HT-29 (cell line): Measurements from ENCODE around the gene HMBS. TPM values are rescaled to one million over a fixed set of nuclear protein-coding genes. Genes with fewer than 3 reads are reported as not detected.
"Not testable (repeated sequence)": the region's sequence is repeated elsewhere in the genome, so short reads cannot be mapped to it uniquely, and the experiment has no call there.

ENCODE experiments used
- DNase-seq: peaks from one replicate; pipeline ENCODE4 v3.0.0-alpha.2; 2015; ENCODE audit warnings: low spot score
- total RNA-seq: library from RNA; depleted of rRNA; stranded (reverse); fragments of >200 nt; shearing (Covaris generic); gene quantifications from 2 replicates; pipeline ENCODE4 v1.2.3, GENCODE V29; 2014; rRNA removed

HMBS gene
- total RNA-seq, result 21.9 and 25.1 TPM in 2 replicates

DNA sequence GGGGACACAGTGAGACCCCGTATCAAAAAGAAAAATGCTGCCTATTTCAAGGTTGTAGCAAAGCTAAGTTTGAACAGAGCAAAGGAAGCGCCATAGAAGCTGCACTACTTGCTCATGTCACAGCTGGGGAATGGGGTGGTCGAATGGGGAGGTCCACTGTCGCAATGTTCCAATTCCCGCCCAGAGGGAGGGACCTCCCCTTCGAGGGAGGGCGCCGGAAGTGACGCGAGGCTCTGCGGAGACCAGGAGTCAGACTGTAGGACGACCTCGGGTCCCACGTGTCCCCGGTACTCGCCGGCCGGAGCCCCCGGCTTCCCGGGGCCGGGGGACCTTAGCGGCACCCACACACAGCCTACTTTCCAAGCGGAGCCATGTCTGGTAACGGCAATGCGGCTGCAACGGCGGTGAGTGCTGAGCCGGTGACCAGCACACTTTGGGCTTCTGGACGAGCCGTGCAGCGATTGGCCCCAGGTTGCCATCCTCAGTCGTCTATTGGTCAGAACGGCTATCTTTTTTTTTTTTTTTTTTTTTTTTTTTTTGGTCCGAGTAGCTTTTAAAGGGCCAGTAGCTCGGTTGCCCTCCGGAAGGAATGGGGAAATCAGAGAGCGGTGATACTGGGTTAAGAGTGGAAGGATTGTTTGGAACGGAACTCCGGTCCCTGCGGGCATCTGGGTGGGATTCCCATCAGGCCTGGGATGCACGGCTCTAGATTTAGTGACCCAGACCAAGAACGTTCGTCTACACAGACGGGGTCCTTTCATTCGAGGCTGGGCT, at the start of gene HMBS:
TSS of gene HMBS (plus strand) at position 219 of the 774 bp plus-strand sequence. CDS start at position 372, 153 bp downstream.
- peak; percentile 98 for DNase-seq

DNA sequence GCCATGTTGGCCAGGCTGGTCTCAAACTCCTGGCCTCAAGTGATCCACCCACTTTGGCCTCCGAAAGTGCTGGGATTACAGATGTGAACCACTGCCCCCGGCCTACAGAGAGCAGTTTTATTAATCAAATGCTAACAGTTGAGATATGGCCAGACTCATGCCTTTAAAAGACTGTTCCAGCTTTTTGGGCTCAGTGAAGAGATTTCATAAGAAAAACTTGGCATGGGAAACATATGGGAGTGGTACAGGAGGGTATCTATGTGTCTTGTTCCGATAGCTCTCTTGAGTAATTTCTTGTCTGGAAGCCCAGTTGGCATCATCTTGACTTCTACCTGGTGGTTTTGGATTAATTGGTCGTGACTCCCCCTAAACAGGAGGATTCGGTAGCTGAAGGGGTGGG, 45.8 kb upstream of the HMBS start:
- DNase-seq, result no peak

DNA sequence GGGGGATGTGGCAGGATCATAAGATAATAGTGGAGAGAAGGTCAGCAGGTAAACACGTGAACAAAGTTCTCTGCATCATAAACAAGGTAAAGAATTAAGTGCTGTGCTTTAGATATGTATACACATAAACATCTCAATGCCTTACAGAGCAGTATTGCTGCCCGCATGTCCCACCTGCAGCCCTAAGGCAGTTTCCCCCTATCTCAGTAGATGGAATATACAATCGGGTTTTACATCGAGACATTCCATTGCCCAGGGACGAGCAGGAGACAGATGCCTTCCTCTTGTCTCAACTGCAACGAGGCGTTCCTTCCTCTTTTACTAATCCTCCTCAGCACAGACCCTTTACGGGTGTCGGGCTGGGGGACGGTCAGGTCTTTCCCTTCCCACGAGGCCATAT, 45.2 kb upstream of the HMBS start:
- DNase-seq, result not testable (repeated sequence)

DNA sequence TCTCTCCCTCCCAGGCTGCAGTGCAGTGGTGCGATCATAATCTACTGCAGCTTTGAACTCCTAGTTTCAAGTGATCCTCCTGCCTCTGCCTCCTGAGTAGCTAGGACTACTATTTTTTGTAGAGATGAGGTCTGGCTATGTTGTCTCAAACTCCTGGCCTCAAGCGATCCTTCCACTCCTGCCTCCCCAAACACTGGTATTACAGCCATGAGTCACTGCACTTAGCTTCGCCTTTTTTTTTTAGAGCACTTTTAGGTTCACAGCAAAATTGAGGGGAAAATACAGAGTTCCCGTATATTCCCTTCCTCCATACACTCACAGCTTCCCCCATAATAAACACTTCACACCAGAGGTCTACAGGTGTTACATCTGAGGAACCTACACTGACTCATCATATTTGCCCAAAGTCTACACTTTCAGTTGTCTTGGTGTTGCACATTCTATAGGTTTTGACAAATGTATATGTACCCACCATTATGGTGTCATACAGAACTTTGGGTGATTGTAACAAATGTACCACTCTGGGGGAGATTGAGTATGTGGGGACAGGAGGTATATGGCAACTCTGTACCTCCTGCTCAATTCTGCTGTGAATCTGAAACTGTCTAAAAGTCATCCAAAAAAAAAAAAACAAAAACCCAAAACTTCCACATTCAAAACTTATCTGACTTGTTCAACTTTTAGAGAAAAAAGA, 42.7 kb upstream of the HMBS start:
- no peak for DNase-seq

DNA sequence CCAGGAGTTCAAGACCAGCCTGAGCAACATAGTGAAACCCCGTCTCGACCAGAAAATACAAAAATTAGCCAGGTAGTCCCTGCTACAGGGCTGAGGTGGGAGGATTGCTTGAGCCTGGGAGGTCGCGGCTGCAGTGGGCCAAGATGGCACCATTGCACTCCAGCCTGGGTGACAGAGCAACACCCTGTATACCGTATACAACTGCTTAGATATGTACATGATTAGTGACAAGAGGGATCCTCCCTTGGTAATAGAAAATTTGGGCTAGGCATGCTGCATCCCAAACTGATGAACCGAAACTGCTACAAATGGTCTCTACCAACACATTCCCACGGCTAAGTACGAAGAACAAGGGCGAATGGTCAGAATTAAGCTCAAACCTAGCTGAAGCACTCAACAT, 41.8 kb upstream of the HMBS start:
- DNase-seq, result no peak

DNA sequence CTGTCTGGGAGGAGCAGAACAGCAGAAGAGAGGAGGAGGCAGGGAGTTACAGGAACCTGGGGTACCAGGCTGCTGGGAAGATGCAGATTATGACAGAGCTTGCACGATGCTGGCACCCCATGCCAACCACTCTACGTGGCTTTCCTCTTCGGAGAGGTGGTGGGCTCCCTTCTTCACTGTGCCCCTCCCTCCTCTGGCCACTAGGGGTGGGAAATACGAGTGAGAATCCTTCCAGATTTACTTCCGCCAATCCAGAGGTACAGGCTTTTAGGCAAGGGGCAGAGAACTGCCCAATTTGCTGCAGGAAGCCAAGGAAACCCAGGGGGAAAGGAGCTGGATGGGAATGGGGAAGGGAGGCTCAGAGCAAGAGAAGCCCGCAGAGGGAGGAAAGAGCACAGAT, 40.0 kb upstream of the HMBS start:
- DNase-seq, result no peak

DNA sequence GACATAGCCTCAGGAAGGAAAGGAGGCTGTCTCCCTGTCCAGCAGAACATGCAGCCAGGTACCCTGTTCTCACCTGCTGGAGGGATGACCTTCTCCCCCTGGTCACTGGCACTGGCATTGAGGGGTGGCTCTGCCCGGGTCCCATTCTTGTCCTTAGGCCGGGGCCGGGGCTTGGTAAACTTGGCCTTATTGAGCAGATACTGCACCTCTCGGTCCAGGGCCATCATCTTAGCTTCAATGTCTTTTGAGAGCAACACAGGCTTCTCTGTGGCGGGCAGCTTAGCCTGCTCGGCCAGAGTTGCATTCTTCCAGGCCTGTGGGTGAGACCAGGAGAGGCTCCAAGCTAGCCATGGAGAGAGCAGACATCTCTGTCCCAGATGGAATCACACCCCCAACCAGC, 38.2 kb upstream of the HMBS start:
- no peak for DNase-seq

DNA sequence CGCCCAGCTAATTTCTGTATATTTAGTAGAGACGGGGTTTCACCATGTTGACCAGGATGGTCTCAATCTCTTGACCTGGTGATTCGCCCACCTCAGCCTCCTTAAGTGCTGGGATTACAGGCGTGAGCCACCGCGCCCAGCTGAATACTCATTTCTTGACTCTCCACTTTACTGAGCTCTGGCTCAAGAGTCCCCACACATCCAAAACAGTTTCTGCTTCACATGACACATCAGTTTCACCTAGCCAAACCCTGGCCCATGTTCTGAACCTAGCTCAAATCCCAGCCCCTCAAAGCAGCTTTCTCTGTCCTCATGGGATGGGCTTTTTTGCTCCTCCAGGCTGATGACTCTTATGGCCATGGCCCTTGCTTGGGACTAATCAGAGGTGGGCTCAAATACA, 37.5 kb upstream of the HMBS start:
- no peak for DNase-seq

DNA sequence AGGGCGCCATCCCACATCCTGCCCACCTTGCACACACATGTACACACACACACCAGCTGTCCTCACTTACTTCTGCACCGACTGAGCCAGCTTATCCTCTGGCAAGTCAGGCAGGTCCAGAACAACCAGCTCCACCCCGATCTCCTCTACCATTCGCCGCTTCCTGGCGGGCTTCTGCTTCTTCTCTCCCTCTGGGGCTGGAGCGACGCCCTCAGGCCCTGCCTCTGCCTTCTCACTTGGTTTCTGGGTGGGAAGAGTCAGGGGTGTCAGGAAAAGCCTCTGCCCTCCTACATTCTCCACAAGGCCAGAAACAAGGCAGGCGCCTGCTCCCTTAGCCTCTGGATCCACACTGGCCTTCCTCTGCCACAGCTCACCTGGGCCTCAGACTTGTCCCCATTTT, 36.0 kb upstream of the HMBS start:
- DNase-seq, result no peak

DNA sequence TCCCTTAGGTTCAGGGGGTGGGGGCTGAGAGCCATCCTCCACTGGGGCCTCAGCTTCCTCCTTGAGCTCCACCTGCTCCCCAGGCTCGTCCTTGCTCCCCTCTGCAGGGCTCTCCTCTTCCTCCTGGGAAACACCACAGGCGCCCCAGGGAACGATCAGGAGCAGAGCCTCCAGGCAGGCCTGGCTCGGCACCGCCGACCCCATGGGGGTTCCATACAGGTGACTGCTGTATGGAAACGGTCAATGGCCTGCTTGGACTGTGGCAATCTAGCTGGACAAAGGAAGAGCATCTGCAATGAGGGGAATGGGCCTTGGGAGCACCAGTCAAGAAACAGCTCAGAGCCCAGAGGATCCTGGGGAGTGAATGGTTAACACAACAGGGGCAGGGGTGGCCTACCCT, 35.6 kb upstream of the HMBS start:
- no peak for DNase-seq

DNA sequence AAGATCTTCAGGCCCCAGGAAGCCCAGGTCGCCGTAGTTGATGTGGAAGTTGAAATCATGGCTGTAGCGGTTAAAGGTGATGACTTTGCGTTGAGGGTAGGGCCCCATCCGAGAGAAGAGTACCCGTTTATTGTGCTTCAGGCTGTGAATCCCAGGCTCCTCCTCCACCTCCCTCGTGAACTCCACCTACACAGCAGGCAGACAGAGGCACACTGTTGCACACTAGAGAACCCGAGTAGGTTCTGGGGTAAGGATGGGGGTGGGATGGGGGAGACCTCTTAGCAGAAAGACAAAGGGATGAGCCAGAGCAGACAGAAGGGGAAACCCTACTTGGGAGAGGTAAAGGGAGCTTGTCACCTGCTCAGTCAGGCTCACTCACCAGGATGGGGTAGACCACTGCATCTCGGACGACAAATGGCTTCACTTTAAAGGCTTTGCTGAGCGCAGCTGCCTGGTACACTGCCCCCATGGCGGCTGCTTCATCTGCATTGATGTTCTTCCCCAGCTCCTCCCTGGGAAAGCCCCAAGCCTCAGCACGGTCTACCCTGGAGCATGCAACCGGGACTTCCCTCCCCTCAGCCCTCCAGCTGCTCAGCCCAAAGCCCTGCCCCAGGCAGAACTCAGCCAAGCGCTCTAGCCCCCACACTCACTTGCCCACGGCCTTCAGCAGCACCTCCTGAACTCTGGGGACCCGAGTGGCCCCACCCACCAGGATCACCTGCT, 33.1 kb upstream of the HMBS start:
- no peak for DNase-seq

DNA sequence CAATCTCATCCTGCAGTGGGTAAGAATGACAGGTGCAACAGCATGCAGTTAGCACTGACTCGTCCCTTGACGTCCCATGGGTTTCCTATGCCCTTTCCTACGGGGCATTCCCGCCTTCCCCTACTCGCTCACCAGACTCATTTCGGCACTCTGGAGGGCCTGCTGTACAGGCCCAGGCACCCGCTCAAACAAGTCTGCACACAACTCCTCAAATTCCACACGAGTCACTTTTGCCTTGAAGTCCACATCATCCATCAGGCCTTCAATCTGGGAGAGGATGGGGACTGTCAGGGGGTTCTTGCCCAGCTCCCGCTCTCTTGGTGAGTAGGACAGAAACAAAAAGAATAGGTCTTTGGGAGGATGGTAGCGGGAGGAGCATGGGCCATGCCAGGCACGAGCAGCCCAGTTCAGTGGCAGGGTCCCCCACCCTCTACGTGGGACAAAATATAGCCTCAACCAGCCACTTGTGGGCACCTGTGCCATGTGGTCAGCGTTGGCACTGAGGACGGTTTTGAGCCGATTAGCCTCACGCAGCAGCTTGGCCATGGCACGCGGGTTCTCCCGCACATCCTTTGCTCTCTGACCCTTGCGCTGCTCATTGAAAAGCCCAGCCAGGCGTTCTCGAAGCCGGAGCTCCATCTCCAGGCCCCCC, 32.4 kb upstream of the HMBS start:
- no peak for DNase-seq

DNA sequence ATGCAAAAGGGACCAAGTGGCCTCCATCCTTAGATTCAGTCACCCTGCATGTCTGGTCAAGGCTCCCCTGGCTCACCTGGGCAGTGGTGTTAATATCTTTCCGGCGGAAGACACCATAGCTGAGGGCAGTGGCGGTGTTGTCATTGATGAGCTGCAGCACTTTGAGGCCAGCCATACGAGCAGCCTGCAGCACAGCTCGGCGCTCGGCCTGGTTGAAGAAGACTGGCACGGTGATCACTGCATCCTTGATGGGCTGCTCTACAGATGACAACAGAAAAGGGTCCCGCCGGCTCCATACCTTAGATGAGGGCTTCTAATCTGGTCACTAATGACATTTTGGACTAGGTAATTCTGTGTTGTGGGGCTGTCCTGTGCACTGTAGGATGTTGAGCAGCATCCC, 30.3 kb upstream of the HMBS start:
- DNase-seq, result no peak

DNA sequence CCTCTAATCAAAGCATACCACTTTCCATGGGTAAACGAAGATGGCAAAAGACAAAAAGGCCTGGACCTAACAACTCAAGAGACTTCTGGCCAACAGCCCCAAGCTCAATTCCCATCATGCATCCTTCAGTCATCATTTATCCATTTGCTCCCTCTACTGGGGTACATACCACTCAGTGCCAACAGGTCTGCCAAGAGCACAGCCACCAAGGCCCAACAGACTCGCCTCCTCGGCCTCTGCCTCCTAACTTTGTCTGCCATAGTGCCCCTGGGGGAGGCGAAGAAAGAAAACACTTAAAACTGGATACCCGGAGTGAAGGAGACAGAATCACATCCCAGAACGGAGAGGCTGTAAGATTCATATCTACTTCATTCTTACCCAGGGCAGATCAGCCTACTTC, 28.8 kb upstream of the HMBS start:
- peak; percentile 55 for DNase-seq

DNA sequence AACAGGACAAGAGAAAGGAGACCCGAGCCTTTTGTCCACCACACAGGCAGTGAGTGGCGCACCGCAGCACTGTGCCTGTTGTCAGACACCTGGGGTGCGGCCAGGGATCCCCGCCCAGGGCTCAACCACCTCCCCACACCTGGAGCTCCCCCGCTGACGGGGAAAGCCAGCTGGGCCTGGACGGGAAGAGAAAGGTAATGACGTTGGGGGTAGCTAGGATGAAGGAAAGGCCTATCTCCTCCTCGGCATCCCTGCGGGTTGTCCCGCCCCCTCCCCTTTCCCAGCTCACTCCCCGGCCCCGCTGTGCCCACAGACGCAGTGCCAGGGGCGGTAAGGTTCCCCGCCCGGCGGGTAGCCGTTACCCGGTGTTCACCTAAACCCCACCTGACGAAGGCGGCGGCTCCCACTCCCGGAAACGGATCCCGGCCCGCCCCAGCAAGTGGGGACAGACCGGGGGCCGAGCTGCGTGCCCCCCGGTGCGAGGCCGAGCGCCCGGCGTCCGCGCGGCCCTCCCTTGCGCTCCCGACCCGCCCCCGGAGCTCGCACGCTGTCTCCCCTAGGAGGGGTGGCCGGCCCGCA, 28.2 kb upstream of the HMBS start:
- DNase-seq, result peak; percentile 64

DNA sequence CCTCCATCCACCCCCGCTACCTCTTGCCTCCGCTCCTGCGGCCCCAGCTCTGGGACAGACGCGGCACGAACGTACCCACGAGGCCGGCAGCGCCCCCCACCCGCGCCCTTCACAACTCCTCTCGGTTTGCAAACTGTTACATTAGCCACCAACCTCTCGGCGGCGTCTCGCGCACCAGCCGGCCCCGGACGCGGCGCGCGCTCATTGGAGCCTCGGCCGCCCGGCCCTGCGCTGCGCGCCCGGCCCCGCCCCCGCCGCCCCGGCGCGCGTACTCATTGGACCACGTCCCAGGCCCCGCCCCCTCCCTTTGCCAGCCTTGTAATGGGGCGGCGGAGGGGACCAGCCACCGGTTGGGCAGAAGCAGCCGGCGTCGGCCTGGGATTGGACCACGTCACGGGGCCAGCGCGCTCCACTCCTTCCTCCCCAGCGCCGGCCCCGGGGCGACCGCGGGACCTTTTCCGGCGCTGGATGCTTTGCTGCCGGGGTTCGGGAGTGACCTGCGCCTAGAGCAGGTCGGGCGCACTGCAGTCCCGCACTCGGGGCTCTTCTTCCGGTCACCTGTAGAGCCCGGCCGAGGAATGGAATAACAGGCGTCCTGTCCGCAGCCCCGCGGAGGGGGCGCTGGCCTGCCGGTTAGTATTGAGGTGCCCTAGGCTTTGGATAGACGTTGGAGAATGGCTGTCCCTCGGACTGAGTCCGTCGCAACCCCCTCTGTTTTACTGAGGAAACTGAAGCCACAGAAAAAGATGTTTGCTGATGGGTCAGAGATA, 27.5 kb upstream of the HMBS start, which contains the start of gene HYOU1:
TSS of gene HYOU1 (minus strand) at position 206 of the 770 bp plus-strand sequence. CDS start 1,045 bp downstream, outside the sequence.
- DNase-seq, result peak; percentile 99

DNA sequence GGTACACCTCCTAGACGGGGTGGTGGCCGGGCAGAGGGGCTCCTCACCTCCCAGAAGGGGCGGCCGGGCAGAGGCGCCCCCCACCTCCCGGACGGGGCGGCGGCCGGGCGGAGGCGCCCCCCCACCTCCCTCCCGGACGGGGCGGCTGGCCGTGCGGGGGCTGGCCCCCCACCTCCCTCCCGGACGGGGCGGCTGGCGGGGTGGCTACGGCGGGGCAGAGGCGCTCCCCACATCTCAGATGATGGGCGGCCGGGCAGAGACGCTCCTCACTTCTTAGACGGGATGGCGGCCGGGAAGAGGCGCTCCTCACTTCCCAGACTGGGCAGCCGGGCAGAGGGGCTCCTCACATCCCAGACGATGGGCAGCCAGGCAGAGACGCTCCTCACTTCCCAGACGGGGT, 25.6 kb upstream of the HMBS start:
- DNase-seq, result not testable (repeated sequence)

DNA sequence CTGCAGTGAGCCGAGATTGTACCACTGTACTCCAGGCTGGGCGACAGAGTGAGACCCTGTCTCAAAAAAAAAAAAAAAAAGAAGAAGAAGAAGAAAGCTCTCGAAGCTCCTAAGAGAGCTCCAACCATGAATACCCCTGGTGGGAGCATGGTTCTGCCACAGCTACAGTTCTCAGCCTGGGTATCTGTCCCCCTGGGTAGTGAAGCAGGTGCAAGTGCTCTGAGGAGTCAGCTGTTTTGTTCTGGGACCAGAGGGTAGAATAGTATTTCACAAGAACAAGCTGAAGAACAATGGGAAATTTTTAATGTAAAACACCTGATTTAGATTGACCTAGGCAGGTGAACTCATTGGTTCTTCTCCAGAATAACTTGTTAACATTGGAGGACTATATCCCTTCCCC, 23.4 kb upstream of the HMBS start:
- no peak for DNase-seq

DNA sequence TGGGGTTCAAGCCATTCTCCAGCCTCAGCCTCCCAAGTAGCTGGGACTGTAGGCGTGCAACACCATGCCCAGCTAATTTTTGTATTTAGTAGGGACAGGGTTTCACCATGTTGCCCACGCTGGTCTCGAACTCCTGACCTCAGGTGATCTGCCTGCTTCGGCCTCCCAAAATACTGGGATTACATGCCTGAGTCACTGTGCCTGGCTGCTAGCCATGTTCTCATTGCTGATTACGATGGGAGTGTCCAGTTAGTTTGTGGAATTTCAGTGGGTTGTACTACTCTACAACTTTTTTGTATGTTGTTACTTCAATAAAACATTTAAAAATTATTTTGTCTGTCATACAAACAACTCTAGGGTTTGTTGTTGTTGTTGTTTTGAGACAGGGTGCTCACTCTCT, 21.9 kb upstream of the HMBS start:
- no peak for DNase-seq

DNA sequence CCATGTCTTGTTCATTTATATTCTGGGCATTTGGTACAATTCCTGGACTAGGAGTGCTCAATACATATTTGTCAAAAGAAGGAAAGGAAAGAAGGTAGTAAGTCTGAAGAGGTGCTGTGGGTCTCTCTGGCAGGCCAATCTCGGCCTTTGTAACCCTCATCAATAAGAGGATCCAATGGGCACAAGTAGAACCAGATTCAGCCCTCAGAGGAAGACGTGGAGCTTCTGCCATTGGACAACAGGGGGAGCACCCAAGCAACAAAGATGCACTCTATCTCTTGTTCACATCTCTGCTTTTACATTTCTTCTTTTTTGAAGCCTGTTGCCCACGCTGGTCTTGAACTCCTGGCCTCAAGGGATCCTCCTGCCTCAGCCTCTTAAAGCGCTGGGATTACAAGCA, 19.3 kb upstream of the HMBS start:
- DNase-seq, result peak; percentile 51
